Astrocyte (in vitro differentiated cells and primary cell): ENCODE data around the gene RPS6KA2.

Experiments
- EZH2 ChIP-seq: IDR thresholded peaks from 2 replicates; pipeline ENCODE4 v1.6.1; 2012; ENCODE audit warnings: mild to moderate bottlenecking, low read length, inconsistent platforms; ENCODE audit not compliant: insufficient read depth
- TF ChIP-seq, protein P1 (sequence below): IDR thresholded peaks from 2 replicates; pipeline ENCODE4 v1.5.1; 2011; ENCODE audit warnings: low read depth, mild to moderate bottlenecking, inconsistent platforms, low read length, moderate library complexity; ENCODE audit not compliant: insufficient read depth

DNA sequence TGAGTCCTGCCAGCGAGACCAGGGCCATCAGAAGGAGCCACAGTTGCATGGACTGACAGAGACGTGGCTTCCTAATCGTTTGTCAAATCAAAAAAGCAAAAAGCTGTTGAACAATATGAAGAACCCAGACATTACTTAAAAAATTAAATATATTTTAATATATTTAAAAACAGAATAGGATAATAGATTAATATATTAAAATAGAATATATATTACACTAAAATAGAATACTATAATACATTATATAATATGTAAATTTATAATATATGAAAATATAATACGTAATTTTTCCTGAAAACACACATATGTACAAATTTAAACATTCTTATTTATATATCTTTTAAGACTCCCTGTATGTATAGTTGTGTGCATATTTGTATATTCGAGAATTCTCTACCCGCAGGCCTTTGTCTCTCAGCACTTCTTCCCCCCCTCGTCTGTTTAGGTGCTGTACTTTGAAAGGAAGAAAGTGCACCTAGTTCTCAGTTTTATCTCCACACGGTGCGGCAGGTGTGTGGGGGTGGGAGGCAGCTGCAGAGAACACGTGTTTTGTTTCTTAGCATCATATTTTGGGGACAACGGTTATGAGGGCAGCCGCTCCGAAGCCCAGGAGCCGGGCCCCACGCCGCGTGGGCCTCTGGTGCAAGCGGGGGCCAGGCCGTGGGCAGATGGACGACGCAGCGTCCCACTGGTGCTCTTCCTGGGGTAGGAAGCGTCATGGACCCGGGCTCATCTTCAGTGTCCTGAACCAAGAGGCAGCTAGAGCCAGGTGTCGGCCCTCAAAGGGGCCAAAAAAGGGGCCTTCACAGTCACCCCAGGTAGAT is 172.1 kb downstream of the RPS6KA2 start:
- TF ChIP-seq, protein P1, sequence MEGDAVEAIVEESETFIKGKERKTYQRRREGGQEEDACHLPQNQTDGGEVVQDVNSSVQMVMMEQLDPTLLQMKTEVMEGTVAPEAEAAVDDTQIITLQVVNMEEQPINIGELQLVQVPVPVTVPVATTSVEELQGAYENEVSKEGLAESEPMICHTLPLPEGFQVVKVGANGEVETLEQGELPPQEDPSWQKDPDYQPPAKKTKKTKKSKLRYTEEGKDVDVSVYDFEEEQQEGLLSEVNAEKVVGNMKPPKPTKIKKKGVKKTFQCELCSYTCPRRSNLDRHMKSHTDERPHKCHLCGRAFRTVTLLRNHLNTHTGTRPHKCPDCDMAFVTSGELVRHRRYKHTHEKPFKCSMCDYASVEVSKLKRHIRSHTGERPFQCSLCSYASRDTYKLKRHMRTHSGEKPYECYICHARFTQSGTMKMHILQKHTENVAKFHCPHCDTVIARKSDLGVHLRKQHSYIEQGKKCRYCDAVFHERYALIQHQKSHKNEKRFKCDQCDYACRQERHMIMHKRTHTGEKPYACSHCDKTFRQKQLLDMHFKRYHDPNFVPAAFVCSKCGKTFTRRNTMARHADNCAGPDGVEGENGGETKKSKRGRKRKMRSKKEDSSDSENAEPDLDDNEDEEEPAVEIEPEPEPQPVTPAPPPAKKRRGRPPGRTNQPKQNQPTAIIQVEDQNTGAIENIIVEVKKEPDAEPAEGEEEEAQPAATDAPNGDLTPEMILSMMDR, result no peak
- no peak for TF ChIP-seq EZH2
